ENCODE measurements around the gene FXYD2. TPM values are rescaled to one million over a fixed set of nuclear protein-coding genes. Genes with fewer than 3 reads are reported as not detected.

Gene FXYD2
- total and polyA plus RNA-seq, 2 of the 8 experiments (the other 6 are each of a cell fraction or from before 2014, with no cell fraction given) = 0.89 to 1.1 TPM

DNA sequence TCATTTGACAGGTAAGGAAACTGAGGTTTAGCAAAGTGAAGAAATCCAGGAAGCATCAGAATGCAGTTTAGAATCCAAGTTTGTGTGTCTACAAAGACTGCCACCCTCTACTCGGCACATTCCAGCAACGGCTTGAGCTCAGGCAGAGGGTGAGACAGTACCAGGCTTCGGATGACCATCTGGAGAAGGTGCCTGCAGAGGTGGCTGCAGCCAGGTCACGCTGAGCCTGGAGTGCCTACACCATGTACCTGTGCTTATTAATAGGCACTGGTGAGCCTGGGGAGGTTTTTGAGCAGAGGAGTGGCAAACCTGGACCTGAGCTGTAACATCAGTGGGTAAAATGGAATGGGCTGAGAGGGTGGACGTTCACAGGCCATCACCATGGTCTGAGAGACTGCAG, 47.2 kb upstream of the FXYD2 start:
- Histone ChIP-seq H3K4ac (replicated peaks; ENCODE audit: insufficient read length, low read depth, low read length) (no peak overlapping the region), H3K4me3 (ENCODE audit: extremely low read depth in 1 of 4, insufficient read depth in 2 of 4, low read depth in 3 of 4, low read length in 4 of 4) (no peak overlapping the region), H4K20me1 (replicated peaks in 1 of 2; ENCODE audit: control insufficient read depth in 1 of 2, insufficient read depth in 2 of 2, low read length in 2 of 2) (peaks cover 8 to 18% of the 10 kb centered on the region in 2 experiments), H2BK15ac (ENCODE audit: low read length) (peak overlapping the region; percentile 88), H4K8ac (ENCODE audit: extremely low read depth, insufficient read depth, low read length) (no peak overlapping the region), H3K4me2 (ENCODE audit: insufficient read depth in 1 of 2, low read depth in 2 of 2, low read length in 2 of 2) (no peak overlapping the region), H2AK5ac (ENCODE audit: low read depth, low read length) (no peak overlapping the region; the same call in 1 of the 2 replicates), H3K23me2 (ENCODE audit: low read depth, low read length) (peaks cover 21% of the 10 kb centered on the region), H3K9me3 (ENCODE audit: insufficient read depth in 2 of 2, low read depth in 1 of 2, low read length in 1 of 2) (no peaks in the 10 kb centered on the region), H2AFZ (ENCODE audit: low read length) (no peak overlapping the region), H2BK5ac (ENCODE audit: low read depth, low read length) (no peak overlapping the region), H2BK120ac (replicated peaks; ENCODE audit: low read depth, low read length) (no peak overlapping the region), H2BK12ac (ENCODE audit: low read depth, low read length) (peak overlapping the region; percentile 80; the same call in 1 of the 2 replicates), H2BK20ac (ENCODE audit: low read length) (no peak overlapping the region), H3K79me1 (ENCODE audit: low read depth, low read length) (peaks cover 15% of the 10 kb centered on the region), H3K56ac (replicated peaks; ENCODE audit: insufficient read length, low read depth, low read length) (no peak overlapping the region), H3K79me2 (ENCODE audit: control insufficient read depth in 1 of 2, insufficient read depth in 2 of 2, low read length in 2 of 2) (peaks cover 0 to 51% of the 10 kb centered on the region in 2 experiments; a peak in 2 of 4 replicates), H3K18ac (ENCODE audit: extremely low read depth, low read length) (no peak overlapping the region), H3K27me3 (replicated peaks in 1 of 4; ENCODE audit: control insufficient read depth in 3 of 4, extremely low read depth in 1 of 4, insufficient read depth in 3 of 4, low read length in 3 of 4) (peaks cover 0 to 9% (median 7%) of the 10 kb centered on the region in 4 experiments; a peak in 4 of 7 replicates), H3K4me1 (replicated peaks in 1 of 4; ENCODE audit: control insufficient read depth in 3 of 4, insufficient read depth in 4 of 4, low read length in 3 of 4) (peaks cover 12 to 37% (median 28%) of the 10 kb centered on the region in 4 experiments), H3K36me3 (ENCODE audit: control insufficient read depth in 2 of 4, insufficient read depth in 4 of 4, low read length in 3 of 4) (no peaks in the 10 kb centered on the region), H3K9ac (replicated peaks in 1 of 4; ENCODE audit: extremely low read depth in 1 of 4, low read depth in 3 of 4, low read length in 3 of 4) (no peak overlapping the region), H4K5ac (ENCODE audit: insufficient read length, low read depth, low read length) (no peak overlapping the region), H3K27ac (ENCODE audit: low read depth, low read length) (no peak overlapping the region), H4K91ac (replicated peaks; ENCODE audit: insufficient read length, low read length) (no peak overlapping the region), H3K23ac (ENCODE audit: insufficient read length) (no peak overlapping the region), H3K14ac (ENCODE audit: insufficient read length) (no peak overlapping the region)
- POLR2A ChIA-PET (ENCODE audit: partially characterized antibody) = interaction anchor here (1.3 kb wide), 1 partner anchor 9 kb away, joined by 3 read pairs; no protein-coding TSS in a partner anchor
- no peak for FAIRE-seq
- CTCF ChIA-PET (ENCODE audit: partially characterized antibody) = interaction anchor here (1.2 to 1.5 kb wide), 3 partner anchors 28 to 76 kb away, joined by 3 to 5 read pairs (median 4); no protein-coding TSS in a partner anchor
- TF ChIP-seq TAF1 (IDR thresholded peaks at IDR 0.05; ENCODE audit: low read depth, low read length) = no peak
- TF ChIP-seq CTCF (IDR thresholded peaks at IDR 0.05; ENCODE audit: control extremely low read depth in 1 of 3, insufficient read depth in 1 of 3, low read depth in 1 of 3, low read length in 3 of 3) = no peak
- TF ChIP-seq JUND (IDR thresholded peaks at IDR 0.05; ENCODE audit: low read length) = no peak
- no peak for TF ChIP-seq SP1 (IDR thresholded peaks at IDR 0.05; ENCODE audit: low read depth, low read length)
- no peak for TF ChIP-seq ASH2L (IDR thresholded peaks at IDR 0.05; ENCODE audit: low read length)
- TF ChIP-seq POLR2AphosphoS5 (IDR thresholded peaks at IDR 0.05; ENCODE audit: low read depth, low read length) = no peak
- WGBS, 2 experiments (ENCODE audit: extremely low coverage in 1 of 2, insufficient coverage in 1 of 2, insufficient read length in 1 of 2, insufficient replicate concordance in 2 of 2, low coverage in 1 of 2, low lambda C conversion rate in 2 of 2, missing lambda C conversion rate in 1 of 2) = 90% methylated on average over 5 of the region's 5 CpGs; no CpG with 5 or more reads in 1 of the 2 experiments
- no peak for DNase-seq (ENCODE audit: low read depth in 1 of 2, low spot score in 2 of 2)
